ENCODE data around the gene C1QTNF1. TPM values are rescaled to one million over a fixed set of nuclear protein-coding genes. Genes with fewer than 3 reads are reported as not detected.

Gene C1QTNF1
- total and polyA plus RNA-seq, 9 of the 15 experiments (the other 6 are each of a cell fraction or from before 2014, with no cell fraction given): 0.09 TPM; not detected in 8

GRCh38 chr17:78986048-78986648 lies 37.8 kb upstream of the C1QTNF1 start (continued):
- TF ChIP-seq AFF1 (IDR thresholded peaks at IDR 0.05; ENCODE audit: low read depth in 1 of 2, partially characterized antibody in 2 of 2) (no peak), NR1H2 (CRISPR knock-in tag; IDR thresholded peaks at IDR 0.05) (no peak), ELF1 (tag; IDR thresholded peaks at IDR 0.05) (no peak), L3MBTL2 (IDR thresholded peaks at IDR 0.05) (peak; percentile 59; the same call in 1 of the 2 replicates), KDM1A (IDR thresholded peaks at IDR 0.05) (no peak), BACH1 (tag; IDR thresholded peaks at IDR 0.05) (no peak), KLF1 (tag; IDR thresholded peaks at IDR 0.05) (no peak), PRPF4 (IDR thresholded peaks at IDR 0.05; ENCODE audit: insufficient read depth, low read depth, low read length, poor library complexity, severe bottlenecking) (no peak), ZBTB1 (CRISPR knock-in tag; IDR thresholded peaks at IDR 0.05; ENCODE audit: borderline replicate concordance, low read depth) (no peak), POLR2AphosphoS5 (IDR thresholded peaks at IDR 0.05; ENCODE audit: control insufficient read depth, insufficient read depth, low read depth, low read length) (no peak), PML (IDR thresholded peaks at IDR 0.05; ENCODE audit: low read length) (no peak), LCOR (CRISPR knock-in tag; IDR thresholded peaks at IDR 0.05) (no peak), SRSF9 (IDR thresholded peaks at IDR 0.05; ENCODE audit: borderline replicate concordance, low read depth, low read length) (no peak)
- TF ChIP-seq, protein P1, sequence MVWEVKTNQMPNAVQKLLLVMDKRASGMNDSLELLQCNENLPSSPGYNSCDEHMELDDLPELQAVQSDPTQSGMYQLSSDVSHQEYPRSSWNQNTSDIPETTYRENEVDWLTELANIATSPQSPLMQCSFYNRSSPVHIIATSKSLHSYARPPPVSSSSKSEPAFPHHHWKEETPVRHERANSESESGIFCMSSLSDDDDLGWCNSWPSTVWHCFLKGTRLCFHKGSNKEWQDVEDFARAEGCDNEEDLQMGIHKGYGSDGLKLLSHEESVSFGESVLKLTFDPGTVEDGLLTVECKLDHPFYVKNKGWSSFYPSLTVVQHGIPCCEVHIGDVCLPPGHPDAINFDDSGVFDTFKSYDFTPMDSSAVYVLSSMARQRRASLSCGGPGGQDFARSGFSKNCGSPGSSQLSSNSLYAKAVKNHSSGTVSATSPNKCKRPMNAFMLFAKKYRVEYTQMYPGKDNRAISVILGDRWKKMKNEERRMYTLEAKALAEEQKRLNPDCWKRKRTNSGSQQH (CRISPR knock-in tag; IDR thresholded peaks at IDR 0.05): no peak
- TF ChIP-seq, protein P2, sequence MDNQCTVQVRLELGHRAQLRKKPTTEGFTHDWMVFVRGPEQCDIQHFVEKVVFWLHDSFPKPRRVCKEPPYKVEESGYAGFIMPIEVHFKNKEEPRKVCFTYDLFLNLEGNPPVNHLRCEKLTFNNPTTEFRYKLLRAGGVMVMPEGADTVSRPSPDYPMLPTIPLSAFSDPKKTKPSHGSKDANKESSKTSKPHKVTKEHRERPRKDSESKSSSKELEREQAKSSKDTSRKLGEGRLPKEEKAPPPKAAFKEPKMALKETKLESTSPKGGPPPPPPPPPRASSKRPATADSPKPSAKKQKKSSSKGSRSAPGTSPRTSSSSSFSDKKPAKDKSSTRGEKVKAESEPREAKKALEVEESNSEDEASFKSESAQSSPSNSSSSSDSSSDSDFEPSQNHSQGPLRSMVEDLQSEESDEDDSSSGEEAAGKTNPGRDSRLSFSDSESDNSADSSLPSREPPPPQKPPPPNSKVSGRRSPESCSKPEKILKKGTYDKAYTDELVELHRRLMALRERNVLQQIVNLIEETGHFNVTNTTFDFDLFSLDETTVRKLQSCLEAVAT (IDR thresholded peaks at IDR 0.05): no peak
- TF ChIP-seq, protein P3, sequence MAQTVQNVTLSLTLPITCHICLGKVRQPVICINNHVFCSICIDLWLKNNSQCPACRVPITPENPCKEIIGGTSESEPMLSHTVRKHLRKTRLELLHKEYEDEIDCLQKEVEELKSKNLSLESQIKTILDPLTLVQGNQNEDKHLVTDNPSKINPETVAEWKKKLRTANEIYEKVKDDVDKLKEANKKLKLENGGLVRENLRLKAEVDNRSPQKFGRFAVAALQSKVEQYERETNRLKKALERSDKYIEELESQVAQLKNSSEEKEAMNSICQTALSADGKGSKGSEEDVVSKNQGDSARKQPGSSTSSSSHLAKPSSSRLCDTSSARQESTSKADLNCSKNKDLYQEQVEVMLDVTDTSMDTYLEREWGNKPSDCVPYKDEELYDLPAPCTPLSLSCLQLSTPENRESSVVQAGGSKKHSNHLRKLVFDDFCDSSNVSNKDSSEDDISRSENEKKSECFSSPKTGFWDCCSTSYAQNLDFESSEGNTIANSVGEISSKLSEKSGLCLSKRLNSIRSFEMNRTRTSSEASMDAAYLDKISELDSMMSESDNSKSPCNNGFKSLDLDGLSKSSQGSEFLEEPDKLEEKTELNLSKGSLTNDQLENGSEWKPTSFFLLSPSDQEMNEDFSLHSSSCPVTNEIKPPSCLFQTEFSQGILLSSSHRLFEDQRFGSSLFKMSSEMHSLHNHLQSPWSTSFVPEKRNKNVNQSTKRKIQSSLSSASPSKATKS (CRISPR knock-in tag; IDR thresholded peaks at IDR 0.05): no peak
- TF ChIP-seq, protein P4, sequence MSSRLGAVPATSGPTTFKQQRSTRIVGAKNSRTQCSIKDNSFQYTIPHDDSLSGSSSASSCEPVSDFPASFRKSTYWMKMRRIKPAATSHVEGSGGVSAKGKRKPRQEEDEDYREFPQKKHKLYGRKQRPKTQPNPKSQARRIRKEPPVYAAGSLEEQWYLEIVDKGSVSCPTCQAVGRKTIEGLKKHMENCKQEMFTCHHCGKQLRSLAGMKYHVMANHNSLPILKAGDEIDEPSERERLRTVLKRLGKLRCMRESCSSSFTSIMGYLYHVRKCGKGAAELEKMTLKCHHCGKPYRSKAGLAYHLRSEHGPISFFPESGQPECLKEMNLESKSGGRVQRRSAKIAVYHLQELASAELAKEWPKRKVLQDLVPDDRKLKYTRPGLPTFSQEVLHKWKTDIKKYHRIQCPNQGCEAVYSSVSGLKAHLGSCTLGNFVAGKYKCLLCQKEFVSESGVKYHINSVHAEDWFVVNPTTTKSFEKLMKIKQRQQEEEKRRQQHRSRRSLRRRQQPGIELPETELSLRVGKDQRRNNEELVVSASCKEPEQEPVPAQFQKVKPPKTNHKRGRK (tag; IDR thresholded peaks at IDR 0.05): no peak

Data from K562 (cell line).